Glutamatergic neuron (in vitro differentiated cells): ENCODE results near the gene RUFY3. TPM values are rescaled to one million over a fixed set of nuclear protein-coding genes. Genes with fewer than 3 reads are reported as not detected.
A peak's percentile ranks its signal among the peaks of the same experiment; 100 is the strongest.
"Not testable (repeated sequence)": the region's sequence is repeated elsewhere in the genome, so short reads cannot be mapped to it uniquely, and the experiment has no call there.

Source experiments
- DNase-seq: peaks from one replicate; pipeline ENCODE4 v3.0.0; 2022
- H3K27ac Mint-ChIP-seq: one replicate; pipeline ENCODE4 v1.8.0; 2020; ENCODE audit warnings: mild to moderate bottlenecking, mixed read lengths, inconsistent platforms; ENCODE audit not compliant: unreplicated experiment
- H3K27me3 Mint-ChIP-seq: one replicate; pipeline ENCODE4 v1.8.0; 2020; ENCODE audit warnings: mild to moderate bottlenecking, moderate library complexity, mixed read lengths, inconsistent platforms; ENCODE audit not compliant: unreplicated experiment
- H3K36me3 Mint-ChIP-seq: one replicate; pipeline ENCODE4 v1.8.0; 2020; ENCODE audit warnings: mild to moderate bottlenecking, mixed read lengths, inconsistent platforms; ENCODE audit not compliant: unreplicated experiment
- H3K4me1 Mint-ChIP-seq: one replicate; pipeline ENCODE4 v1.8.0; 2020; ENCODE audit warnings: mild to moderate bottlenecking, low read depth, mixed read lengths, inconsistent platforms; ENCODE audit not compliant: unreplicated experiment
- H3K4me3 Mint-ChIP-seq: one replicate; pipeline ENCODE4 v1.8.0; 2020; ENCODE audit warnings: mild to moderate bottlenecking, mixed read lengths, inconsistent platforms; ENCODE audit not compliant: unreplicated experiment
- H3K9me3 Mint-ChIP-seq: one replicate; pipeline ENCODE4 v1.8.0; 2020; ENCODE audit warnings: mild to moderate bottlenecking, moderate library complexity, mixed read lengths, inconsistent platforms; ENCODE audit not compliant: unreplicated experiment
- CTCF ChIP-seq: fragments of 200-600 bp; sonication (generic); IDR thresholded peaks from one replicate; pipeline ENCODE4 v1.5.0; 2021; ENCODE audit not compliant: partially characterized antibody, unreplicated experiment
- total RNA-seq: library from RNA; stranded (reverse); fragmentation: NEBNext Ultra II Directional; extraction: Animal tissue kit (Norgen Biotek cat#: 25700); gene quantifications from one replicate; pipeline ENCODE4 v1.2.1, GENCODE V29; 2021; ENCODE audit not compliant: unreplicated experiment

The RUFY3 gene
- total RNA-seq, 1 donor from 2014 or later, result 291 TPM

GRCh38 chr4:70833675-70834074 is 111.9 kb downstream of the RUFY3 start:
- no peak for DNase-seq
- Mint-ChIP-seq H3K27me3 (peaks cover 8% of the 10 kb centered on the region), H3K36me3 (no peaks in the 10 kb centered on the region), H3K27ac (no peak overlapping the region), H3K4me3 (no peak overlapping the region), H3K9me3 (peaks cover 8% of the 10 kb centered on the region), H3K4me1 (peaks cover 5% of the 10 kb centered on the region)
- TF ChIP-seq CTCF, result no peak

GRCh38 chr4:70836081-70836480 is 114.3 kb downstream of the RUFY3 start:
- peaks cover 12% of the 10 kb centered on the region for H3K27me3 Mint-ChIP-seq
- H3K4me3 Mint-ChIP-seq, result no peak overlapping the region
- TF ChIP-seq CTCF, result no peak
- DNase-seq, result no peak
- H3K36me3 Mint-ChIP-seq, result no peaks in the 10 kb centered on the region
- no peak overlapping the region for H3K27ac Mint-ChIP-seq
- peaks cover 5% of the 10 kb centered on the region for H3K4me1 Mint-ChIP-seq
- H3K9me3 Mint-ChIP-seq, result peaks cover 10% of the 10 kb centered on the region

GRCh38 chr4:70838204-70838603 is 116.4 kb downstream of the RUFY3 start:
- Mint-ChIP-seq H3K27ac (peak overlapping the region; percentile 93), H3K4me1 (peaks cover 5% of the 10 kb centered on the region), H3K27me3 (peaks cover 13% of the 10 kb centered on the region), H3K9me3 (peaks cover 10% of the 10 kb centered on the region), H3K36me3 (no peaks in the 10 kb centered on the region), H3K4me3 (peak overlapping the region; percentile 97)
- TF ChIP-seq CTCF, result no peak
- no peak for DNase-seq

- Mint-ChIP-seq H3K4me1 (peaks cover 5% of the 10 kb centered on the region), H3K36me3 (no peaks in the 10 kb centered on the region), H3K27me3 (peaks cover 13% of the 10 kb centered on the region), H3K4me3 (peak overlapping the region; percentile 97), H3K27ac (peak overlapping the region; percentile 93), H3K9me3 (peaks cover 10% of the 10 kb centered on the region)
- peak; percentile 75 for DNase-seq
- no peak for TF ChIP-seq CTCF
These were observed 117.2 kb downstream of the RUFY3 start for GRCh38 chr4:70838666-70839588.

- DNase-seq, result peak; percentile 94
- Mint-ChIP-seq H3K4me3 (peak within 1 kb of the TSS; percentile 97), H3K36me3 (no peaks in the 10 kb centered on the region), H3K9me3 (peaks cover 10% of the 10 kb centered on the region), H3K27ac (peak within 1 kb of the TSS; percentile 93), H3K4me1 (peaks cover 5% of the 10 kb centered on the region), H3K27me3 (peaks cover 13% of the 10 kb centered on the region)
- no peak for TF ChIP-seq CTCF
These were observed 117.9 kb downstream of the RUFY3 start, which contains the start of gene GRSF1 for GRCh38 chr4:70839589-70840093. GRSF1 (minus strand) TSS chr4:70839890; CDS start chr4:70839827, 63 bp downstream.

- peak overlapping the region; percentile 77 for H3K4me3 Mint-ChIP-seq
- not testable (repeated sequence) for H3K36me3 Mint-ChIP-seq, H3K27ac Mint-ChIP-seq, H3K4me1 Mint-ChIP-seq, H3K9me3 Mint-ChIP-seq
- DNase-seq, result peak; percentile 43
- peaks cover 13% of the 10 kb centered on the region for H3K27me3 Mint-ChIP-seq
These were observed 118.4 kb downstream of the RUFY3 start for GRCh38 chr4:70840137-70840536.

GRCh38 chr4:70840631-70841030 is 118.9 kb downstream of the RUFY3 start:
- not testable (repeated sequence) for H3K9me3 Mint-ChIP-seq, H3K36me3 Mint-ChIP-seq, DNase-seq, H3K4me1 Mint-ChIP-seq, H3K4me3 Mint-ChIP-seq, H3K27ac Mint-ChIP-seq
- peaks cover 13% of the 10 kb centered on the region for H3K27me3 Mint-ChIP-seq
